Ishikawa (cell line): ENCODE data around the gene DVL2.

Experiments
- FOXM1 ChIP-seq: IDR thresholded peaks from 2 replicates; pipeline ENCODE4 v1.6.1; 2012; ENCODE audit warnings: low read depth, borderline replicate concordance
- MAX ChIP-seq: IDR thresholded peaks from 2 replicates; pipeline ENCODE4 v1.6.1; 2012
- NFIC ChIP-seq: IDR thresholded peaks from 2 replicates; pipeline ENCODE4 v1.6.1; 2012
- TEAD4 ChIP-seq: IDR thresholded peaks from 2 replicates; pipeline ENCODE4 v1.6.1; 2012

DNA sequence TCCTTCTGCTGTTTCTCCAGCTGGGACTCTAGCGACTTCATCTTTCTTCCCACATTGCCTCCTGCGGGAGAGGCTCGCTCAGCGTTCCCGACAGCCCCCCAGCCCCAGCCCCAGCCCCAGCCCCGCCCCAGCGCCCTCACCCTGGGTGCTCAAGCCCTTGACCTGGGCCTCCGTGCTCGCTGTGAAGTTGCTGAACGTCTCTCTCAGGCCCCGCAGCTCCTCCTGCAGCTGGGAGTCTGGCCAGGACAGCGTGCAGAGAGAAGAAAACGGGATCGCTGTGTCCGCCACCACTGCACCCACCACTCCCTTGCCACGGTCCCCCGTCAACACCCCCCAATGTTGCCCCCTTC is 57.5 kb downstream of the DVL2 start:
- TF ChIP-seq TEAD4 (no peak), FOXM1 (no peak), MAX (no peak), NFIC (no peak)
